T-helper 9 cell (primary cell): ENCODE data around the gene INSIG2.

Experiments
- DNase-seq: peaks from one replicate; pipeline ENCODE4 v3.0.0-alpha.2; 2020

The INSIG2 gene

DNA sequence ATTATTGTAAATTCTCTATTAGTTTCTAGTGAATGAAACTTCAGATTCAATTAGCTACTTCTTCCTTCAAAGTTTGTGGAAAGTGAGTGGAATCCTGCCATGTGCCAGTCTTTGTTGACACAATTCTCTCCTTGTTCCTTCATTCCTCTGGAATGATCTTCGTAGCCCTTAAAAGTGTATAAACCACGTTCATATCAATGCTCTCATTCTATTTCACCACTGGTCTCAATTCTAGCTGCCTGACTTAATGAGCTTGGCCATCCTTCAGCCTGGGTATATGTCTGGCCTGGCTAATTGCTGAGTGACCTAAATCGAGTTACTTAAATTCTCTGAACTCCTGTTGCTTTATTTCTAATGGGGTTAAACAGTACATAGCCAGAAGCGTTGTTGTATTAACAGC is 43.5 kb downstream of the INSIG2 start:
- no peak for DNase-seq

GRCh38 chr2:118133916-118134315 is 45.6 kb downstream of the INSIG2 start:
- no peak for DNase-seq

GRCh38 chr2:118134650-118135049 is 46.4 kb downstream of the INSIG2 start:
- DNase-seq: no peak

DNA sequence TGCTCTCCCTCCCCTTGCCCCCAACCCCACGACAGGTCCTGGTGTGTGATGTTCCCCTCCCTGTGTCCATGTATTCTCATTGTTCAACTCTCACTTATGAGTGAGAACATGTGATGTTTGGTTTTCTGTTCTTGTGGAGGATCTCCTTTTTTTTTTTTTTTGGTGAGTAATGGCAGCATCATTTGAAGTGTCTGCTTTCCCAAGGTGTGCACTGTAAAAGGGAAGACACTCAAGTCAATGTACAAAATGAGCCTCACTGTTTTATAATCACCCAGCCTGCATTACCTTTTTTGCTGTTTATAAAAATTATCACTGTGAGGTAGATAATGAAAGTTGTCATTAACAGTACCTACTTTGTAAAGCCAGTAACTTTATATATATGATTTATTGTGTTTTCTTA is 56.9 kb downstream of the INSIG2 start:
- DNase-seq: no peak

- DNase-seq: no peak
Observed at GRCh38 chr2:118145806-118146205, 57.5 kb downstream of the INSIG2 start.

DNA sequence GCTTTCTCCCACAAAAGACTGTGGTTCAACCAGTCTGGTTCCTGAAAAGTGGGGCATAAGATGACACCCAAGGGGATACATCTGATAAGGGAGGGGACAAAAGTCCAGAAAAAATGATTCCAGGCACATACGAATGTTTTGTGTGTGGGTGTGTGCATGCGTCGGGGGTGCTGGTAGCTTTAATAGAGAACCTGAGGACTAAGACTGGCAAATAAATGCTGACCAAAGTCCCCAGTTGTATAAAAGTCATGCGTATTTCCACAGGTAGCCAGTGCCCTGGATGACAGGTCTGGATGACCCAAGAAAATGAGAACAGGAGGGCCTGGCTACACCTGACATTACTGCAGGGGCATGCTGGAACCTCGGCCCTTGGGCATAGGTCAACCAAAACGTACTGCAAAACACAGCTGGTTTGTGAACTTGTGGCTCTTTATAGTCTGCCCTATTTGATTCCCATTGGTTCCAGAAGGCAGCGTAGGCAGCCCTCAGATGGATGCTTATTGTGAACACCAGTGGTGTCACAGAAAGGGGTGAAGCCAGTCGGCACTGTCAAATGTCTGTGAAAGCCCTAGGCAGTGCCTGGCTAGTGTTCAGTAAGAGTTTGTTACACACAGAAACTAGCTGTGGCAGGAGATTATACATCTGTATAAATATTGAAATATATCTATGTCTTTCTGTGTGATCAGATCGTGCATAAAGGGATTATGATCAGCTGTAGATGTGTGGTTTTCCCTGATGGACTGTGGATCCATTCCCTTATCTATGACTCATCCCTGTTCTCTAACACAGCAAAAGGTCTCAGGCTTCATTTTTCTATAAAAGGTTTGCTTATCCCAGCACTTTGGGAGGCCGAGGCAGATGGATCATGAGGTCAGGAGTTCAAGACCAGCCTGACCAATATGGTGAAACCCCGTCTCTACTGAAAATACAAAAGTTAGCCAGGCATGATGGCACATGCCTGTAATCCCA is 58.3 kb downstream of the INSIG2 start:
- DNase-seq: no peak

GRCh38 chr2:118148133-118148532 is 59.9 kb downstream of the INSIG2 start:
- DNase-seq: no peak

- DNase-seq: no peak
Observed at GRCh38 chr2:118148809-118149208, 60.5 kb downstream of the INSIG2 start.

GRCh38 chr2:118150294-118150693 is 62.0 kb downstream of the INSIG2 start:
- no peak for DNase-seq

DNA sequence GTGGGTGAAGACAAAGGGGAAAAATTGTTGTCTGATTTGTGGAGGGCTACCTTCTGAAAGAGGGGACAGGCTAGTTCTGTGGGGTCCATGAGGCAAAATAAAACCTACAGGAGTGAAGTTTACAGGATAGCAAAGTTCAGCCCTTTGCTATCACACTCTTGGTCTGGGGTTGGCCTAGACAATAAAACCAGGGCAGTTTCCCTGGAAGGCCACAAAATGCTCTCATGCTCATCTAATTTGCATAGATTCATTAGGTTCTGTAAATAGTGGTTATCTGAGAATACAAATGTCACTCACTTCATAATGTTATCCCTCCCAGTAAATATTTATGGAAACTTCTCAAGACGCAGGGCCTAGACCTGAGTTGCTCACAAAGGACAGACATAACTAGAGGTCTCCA is 63.6 kb downstream of the INSIG2 start:
- no peak for DNase-seq

GRCh38 chr2:118153433-118153832 is 65.2 kb downstream of the INSIG2 start:
- DNase-seq: no peak

- DNase-seq: no peak
Observed at GRCh38 chr2:118154176-118154575, 65.9 kb downstream of the INSIG2 start.
